H9 (cell line): ENCODE data around the gene BANP. TPM values are rescaled to one million over a fixed set of nuclear protein-coding genes. Genes with fewer than 3 reads are reported as not detected.
"Not testable (repeated sequence)": the region's sequence is repeated elsewhere in the genome, so short reads cannot be mapped to it uniquely, and the experiment has no call there.

Experiments used
- DNase-seq: peaks from one replicate; pipeline ENCODE4 v3.0.0-alpha.2; 2017
- H2AFZ ChIP-seq: one replicate; pipeline ENCODE4 v1.6.1; 2013; ENCODE audit warnings: mild to moderate bottlenecking, low read length, control low read depth, moderate library complexity
- H2AK5ac ChIP-seq: 2 replicates; pipeline ENCODE4 v1.6.1; 2013; ENCODE audit warnings: low read length, control low read depth, mixed read lengths; ENCODE audit not compliant: insufficient read length
- H2BK120ac ChIP-seq: one replicate; pipeline ENCODE4 v1.6.1; 2013; ENCODE audit warnings: low read depth, mild to moderate bottlenecking, low read length, control low read depth, inconsistent platforms; ENCODE audit not compliant: poor library complexity, severe bottlenecking
- H2BK12ac ChIP-seq: 2 replicates; pipeline ENCODE4 v1.6.1; 2013; ENCODE audit warnings: low read length, control low read depth, mixed read lengths, low read depth; ENCODE audit not compliant: insufficient read length
- H2BK15ac ChIP-seq: 2 replicates; pipeline ENCODE4 v1.6.1; 2013; ENCODE audit warnings: low read depth, low read length, control low read depth
- H2BK20ac ChIP-seq: one replicate; pipeline ENCODE4 v1.6.1; 2013; ENCODE audit warnings: low read depth, mild to moderate bottlenecking, low read length, control low read depth, inconsistent platforms; ENCODE audit not compliant: poor library complexity, severe bottlenecking
- H2BK5ac ChIP-seq: 2 replicates; pipeline ENCODE4 v1.6.1; 2013; ENCODE audit warnings: low read length, control low read depth, mixed read lengths; ENCODE audit not compliant: insufficient read length
- H3K14ac ChIP-seq: 2 replicates; pipeline ENCODE4 v1.6.1; 2013; ENCODE audit warnings: low read length, control low read depth; ENCODE audit not compliant: insufficient read depth
- H3K18ac ChIP-seq: 2 replicates; pipeline ENCODE4 v1.6.1; 2013; ENCODE audit warnings: low read depth, mild to moderate bottlenecking, mixed read lengths, low read length, control low read depth; ENCODE audit not compliant: insufficient read length
- H3K23ac ChIP-seq: 2 replicates; pipeline ENCODE4 v1.6.1; 2013; ENCODE audit warnings: low read length, control low read depth, mixed read lengths, low read depth; ENCODE audit not compliant: insufficient read length
- H3K23me2 ChIP-seq: 2 replicates; pipeline ENCODE4 v1.6.1; 2013; ENCODE audit warnings: low read depth, mild to moderate bottlenecking, mixed read lengths, low read length, control low read depth; ENCODE audit not compliant: insufficient read length, poor library complexity, severe bottlenecking
- H3K27ac ChIP-seq: 2 replicates; pipeline ENCODE4 v1.5.1; 2013; ENCODE audit warnings: low read length, control low read depth, mixed read lengths, low read depth; ENCODE audit not compliant: insufficient read length
- H3K27me3 ChIP-seq: 2 replicates; pipeline ENCODE4 v1.6.1; 2013; ENCODE audit warnings: low read length, control low read depth, inconsistent platforms; ENCODE audit not compliant: insufficient read depth
- H3K4ac ChIP-seq: 2 replicates; pipeline ENCODE4 v1.6.1; 2013; ENCODE audit warnings: low read depth, mild to moderate bottlenecking, control low read depth, inconsistent platforms, low read length, moderate library complexity
- H3K4me1 ChIP-seq: 2 replicates; pipeline ENCODE4 v1.6.1; 2013; ENCODE audit warnings: low read length, control low read depth, inconsistent platforms; ENCODE audit not compliant: insufficient read depth
- H3K4me2 ChIP-seq: 2 replicates; pipeline ENCODE4 v1.6.1; 2013; ENCODE audit warnings: low read length, control low read depth, mixed read lengths; ENCODE audit not compliant: insufficient read length, insufficient read depth
- H3K56ac ChIP-seq: 2 replicates; pipeline ENCODE4 v1.6.1; 2013; ENCODE audit warnings: low read depth, mild to moderate bottlenecking, mixed read lengths, low read length, control low read depth; ENCODE audit not compliant: insufficient read length
- H3K79me1 ChIP-seq: 2 replicates; pipeline ENCODE4 v1.6.1; 2013; ENCODE audit warnings: low read depth, mild to moderate bottlenecking, moderate library complexity, low read length, control low read depth, inconsistent platforms; ENCODE audit not compliant: insufficient read depth, poor library complexity, severe bottlenecking
- H3K79me2 ChIP-seq: 2 replicates; pipeline ENCODE4 v1.6.1; 2013; ENCODE audit warnings: low read length, control low read depth, inconsistent platforms; ENCODE audit not compliant: insufficient read depth
- H3K9ac ChIP-seq: 2 replicates; pipeline ENCODE4 v1.6.1; 2013; ENCODE audit warnings: low read length, control low read depth, mixed read lengths; ENCODE audit not compliant: insufficient read length; ENCODE audit errors: extremely low read depth
- H3K9me3 ChIP-seq: one replicate; pipeline ENCODE4 v1.6.1; 2013; ENCODE audit warnings: low read depth, low read length, inconsistent platforms; ENCODE audit not compliant: control insufficient read depth
- H3T11ph ChIP-seq: one replicate; pipeline ENCODE4 v1.6.1; 2013; ENCODE audit warnings: mild to moderate bottlenecking, low read length, control low read depth, inconsistent platforms
- H4K20me1 ChIP-seq: one replicate; pipeline ENCODE4 v1.6.1; 2013; ENCODE audit not compliant: control insufficient read depth, insufficient read length, insufficient read depth
- H4K5ac ChIP-seq: 2 replicates; pipeline ENCODE4 v1.6.1; 2013; ENCODE audit warnings: low read depth, mild to moderate bottlenecking, mixed read lengths, low read length, control low read depth; ENCODE audit not compliant: insufficient read length
- H4K8ac ChIP-seq: replicated peaks from 2 replicates; pipeline ENCODE4 v1.6.1; 2013; ENCODE audit warnings: low read length, control low read depth, mixed read lengths, low read depth; ENCODE audit not compliant: insufficient read length
- H4K91ac ChIP-seq: 2 replicates; pipeline ENCODE4 v1.6.1; 2013; ENCODE audit warnings: low read depth, mild to moderate bottlenecking, moderate library complexity, mixed read lengths, low read length, control low read depth; ENCODE audit not compliant: insufficient read length
- H3K27ac Mint-ChIP-seq, 3 experiments: 2 replicates in 2 of 3; 3 replicates in 1 of 3; pipeline ENCODE4 v1.8.0; 2020 to 2021; ENCODE audit warnings: mixed read lengths in 3 of 3, mild to moderate bottlenecking in 1 of 3, moderate library complexity in 1 of 3
- H3K27me3 Mint-ChIP-seq: 2 replicates; pipeline ENCODE4 v1.8.0; 2021; ENCODE audit warnings: low read depth, mild to moderate bottlenecking, moderate library complexity, mixed read lengths
- H3K36me3 Mint-ChIP-seq, 3 experiments: 2 replicates in 2 of 3; 3 replicates in 1 of 3; pipeline ENCODE4 v1.8.0; 2020 to 2021; ENCODE audit warnings: low read depth in 3 of 3, mixed read lengths in 3 of 3; ENCODE audit not compliant: insufficient read depth in 1 of 3
- H3K4me1 Mint-ChIP-seq, 2 experiments: 2 replicates each; pipeline ENCODE4 v1.8.0; 2020; ENCODE audit warnings: mixed read lengths in 2 of 2
- H3K4me3 Mint-ChIP-seq, 2 experiments: 2 replicates in 1 of 2; 3 replicates in 1 of 2; pipeline ENCODE4 v1.8.0; 2020 to 2021; ENCODE audit warnings: mild to moderate bottlenecking in 2 of 2, mixed read lengths in 2 of 2, moderate library complexity in 1 of 2
- H3K9me3 Mint-ChIP-seq, 2 experiments: 2 replicates in 1 of 2; 3 replicates in 1 of 2; pipeline ENCODE4 v1.8.0; 2020; ENCODE audit warnings: mild to moderate bottlenecking in 2 of 2, mixed read lengths in 2 of 2, moderate library complexity in 1 of 2
- WGBS: extraction: QIAGEN DNeasy Blood & Tissue Kit; methylation state at CpG from one replicate; pipeline ENCODE4 v1.1.7; 2013; ENCODE audit warnings: missing lambda C conversion rate, low lambda C conversion rate, mixed read lengths; ENCODE audit not compliant: insufficient read length; ENCODE audit errors: extremely low coverage; 5-methylcytosine and 5-hydroxymethylcytosine counted together
- total RNA-seq: library from RNA; stranded (reverse); gene quantifications from 2 replicates; pipeline ENCODE4 v1.2.1, GENCODE V29; 2021
- TF ChIP-seq, protein P1 (sequence below): fragments of 200-600 bp; sonication (generic); conservative IDR thresholded peaks from 3 replicates; pipeline ENCODE4 v1.8.0; 2021; ENCODE audit warnings: antibody characterized with exemption, mild to moderate bottlenecking

BANP gene
- total RNA-seq, 1 experiment from 2014 or later, result 24.9 TPM

DNA sequence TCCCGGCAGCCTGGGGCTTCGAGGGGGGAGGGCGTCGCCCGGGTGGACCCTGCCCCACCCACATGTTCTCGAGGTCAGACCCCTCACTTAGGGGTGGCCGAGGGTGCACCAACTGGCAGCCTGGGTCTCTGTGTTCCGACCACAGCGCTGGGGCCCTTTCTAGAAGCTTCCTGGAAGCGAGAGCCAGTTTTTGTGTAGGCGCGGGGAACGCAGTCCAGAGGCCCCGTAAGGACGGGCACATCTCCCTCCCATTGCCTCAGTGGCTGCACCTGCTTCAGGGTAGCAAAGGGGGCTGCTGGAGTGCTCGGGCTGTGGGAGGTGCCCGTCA lies 148.3 kb downstream of the BANP start:
- H3K14ac ChIP-seq, result no peak overlapping the region
- H2AFZ ChIP-seq, result no peak overlapping the region
- H3K27ac ChIP-seq, result no peak overlapping the region
- no peak overlapping the region for H2AK5ac ChIP-seq
- H4K5ac ChIP-seq, result no peak overlapping the region
- H4K91ac ChIP-seq, result no peak overlapping the region
- DNase-seq, result no peak
- no peaks in the 10 kb centered on the region for H3K23me2 ChIP-seq
- peaks cover 18 to 20% of the 10 kb centered on the region in 2 experiments for H3K9me3 Mint-ChIP-seq
- H3K9me3 ChIP-seq, result no peaks in the 10 kb centered on the region
- H3K36me3 Mint-ChIP-seq, result peaks cover 2 to 9% (median 5%) of the 10 kb centered on the region in 3 experiments; a peak in 4 of 7 replicates
- no peak overlapping the region for H3K4me2 ChIP-seq
- no peak overlapping the region for H2BK20ac ChIP-seq
- H2BK120ac ChIP-seq, result no peak overlapping the region
- no peak overlapping the region for H3K27ac Mint-ChIP-seq
- no peak overlapping the region for H3K4ac ChIP-seq
- peaks cover 4 to 15% of the 10 kb centered on the region in 2 experiments; a peak in 3 of 4 replicates for H3K4me1 Mint-ChIP-seq
- H3K4me3 Mint-ChIP-seq, result no peak overlapping the region
- H4K8ac ChIP-seq, result no peak overlapping the region
- H3K9ac ChIP-seq, result no peak overlapping the region
- H3K4me1 ChIP-seq, result no peaks in the 10 kb centered on the region
- no peaks in the 10 kb centered on the region for H3K79me1 ChIP-seq
- H3K27me3 ChIP-seq, result no peaks in the 10 kb centered on the region
- H3K79me2 ChIP-seq, result no peaks in the 10 kb centered on the region
- H3T11ph ChIP-seq, result no peak overlapping the region
- no peak overlapping the region for H2BK12ac ChIP-seq
- TF ChIP-seq, protein P1, sequence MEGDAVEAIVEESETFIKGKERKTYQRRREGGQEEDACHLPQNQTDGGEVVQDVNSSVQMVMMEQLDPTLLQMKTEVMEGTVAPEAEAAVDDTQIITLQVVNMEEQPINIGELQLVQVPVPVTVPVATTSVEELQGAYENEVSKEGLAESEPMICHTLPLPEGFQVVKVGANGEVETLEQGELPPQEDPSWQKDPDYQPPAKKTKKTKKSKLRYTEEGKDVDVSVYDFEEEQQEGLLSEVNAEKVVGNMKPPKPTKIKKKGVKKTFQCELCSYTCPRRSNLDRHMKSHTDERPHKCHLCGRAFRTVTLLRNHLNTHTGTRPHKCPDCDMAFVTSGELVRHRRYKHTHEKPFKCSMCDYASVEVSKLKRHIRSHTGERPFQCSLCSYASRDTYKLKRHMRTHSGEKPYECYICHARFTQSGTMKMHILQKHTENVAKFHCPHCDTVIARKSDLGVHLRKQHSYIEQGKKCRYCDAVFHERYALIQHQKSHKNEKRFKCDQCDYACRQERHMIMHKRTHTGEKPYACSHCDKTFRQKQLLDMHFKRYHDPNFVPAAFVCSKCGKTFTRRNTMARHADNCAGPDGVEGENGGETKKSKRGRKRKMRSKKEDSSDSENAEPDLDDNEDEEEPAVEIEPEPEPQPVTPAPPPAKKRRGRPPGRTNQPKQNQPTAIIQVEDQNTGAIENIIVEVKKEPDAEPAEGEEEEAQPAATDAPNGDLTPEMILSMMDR, result no peak
- no peak overlapping the region for H3K56ac ChIP-seq
- no peak overlapping the region for H2BK15ac ChIP-seq
- no peaks in the 10 kb centered on the region for H4K20me1 ChIP-seq
- H2BK5ac ChIP-seq, result no peak overlapping the region
- no peak overlapping the region for H3K23ac ChIP-seq
- H3K27me3 Mint-ChIP-seq, result peaks cover 7% of the 10 kb centered on the region
- no CpG with 5 or more reads among the region's 17 CpGs for WGBS
- H3K18ac ChIP-seq, result no peak overlapping the region

DNA sequence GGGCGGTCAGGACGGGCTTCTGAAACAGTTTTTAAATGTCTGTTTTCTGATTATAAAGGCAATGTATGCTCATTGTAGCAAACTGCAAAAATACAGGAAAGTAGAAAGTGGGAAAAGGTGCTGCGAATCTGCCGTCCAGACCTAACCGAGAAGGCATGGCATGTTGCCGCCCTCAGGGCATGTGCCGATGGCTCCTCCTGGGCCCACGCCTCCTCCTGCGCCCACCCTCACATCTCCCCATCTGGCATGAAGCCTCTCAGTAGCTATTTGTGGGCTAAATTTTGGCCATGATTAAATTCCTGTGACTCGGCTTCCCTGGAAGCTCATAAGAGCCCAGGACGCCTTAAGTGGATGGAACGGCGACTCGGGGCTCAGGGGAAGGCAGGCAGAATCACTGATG lies 148.7 kb downstream of the BANP start:
- H2BK5ac ChIP-seq, H3K4me3 Mint-ChIP-seq, H2AK5ac ChIP-seq, H3K4me1 ChIP-seq, H3K79me2 ChIP-seq, H3K36me3 Mint-ChIP-seq, H3K4me2 ChIP-seq, H3K27ac Mint-ChIP-seq, H2BK15ac ChIP-seq, H4K8ac ChIP-seq, H3K27me3 ChIP-seq, H4K91ac ChIP-seq, H2BK12ac ChIP-seq, H2AFZ ChIP-seq, H3K14ac ChIP-seq, H3K23me2 ChIP-seq, H3K79me1 ChIP-seq, H4K5ac ChIP-seq, H3K4ac ChIP-seq, H3K18ac ChIP-seq, H3K23ac ChIP-seq, H4K20me1 ChIP-seq, H3K9me3 ChIP-seq, H3T11ph ChIP-seq, DNase-seq, H2BK120ac ChIP-seq, H3K56ac ChIP-seq, H3K27ac ChIP-seq, H2BK20ac ChIP-seq, H3K27me3 Mint-ChIP-seq, H3K9ac ChIP-seq: not testable (repeated sequence)
- H3K4me1 Mint-ChIP-seq, result peaks cover 4 to 15% of the 10 kb centered on the region in 2 experiments; a peak in 3 of 4 replicates
- WGBS, result no CpG with 5 or more reads among the region's 14 CpGs
- peaks cover 18 to 20% of the 10 kb centered on the region in 2 experiments for H3K9me3 Mint-ChIP-seq
